Motor neuron (in vitro differentiated cells): ENCODE results near the gene PRG3. TPM values are rescaled to one million over a fixed set of nuclear protein-coding genes. Genes with fewer than 3 reads are reported as not detected.

Experiments
- ATAC-seq, 8 experiments: fragments of 200-7000 bp; cut with Tn5 transposase; replicated peaks in 6 of 8; 2 replicates each; pipeline ENCODE4 v1.8.0; 2021; ENCODE audit warnings: mild to moderate bottlenecking in 8 of 8, moderate library complexity in 8 of 8
- H3K27ac ChIP-seq, 2 donors: fragments of 250-450 bp; sonication (Bioruptor Pico); 2 replicates each; pipeline ENCODE4 v1.9.0; 2021; ENCODE audit warnings: antibody characterized with exemption in 2 of 2, mild to moderate bottlenecking in 2 of 2, moderate library complexity in 1 of 2
- H3K4me1 ChIP-seq, 2 donors: fragments of 250-450 bp; sonication (Bioruptor Pico); replicated peaks in 1 of 2; 2 replicates each; pipeline ENCODE4 v1.6.1; 2021; ENCODE audit warnings: antibody characterized with exemption in 2 of 2, mild to moderate bottlenecking in 2 of 2, moderate library complexity in 1 of 2
- H3K4me3 ChIP-seq, 5 donors: fragments of 250-450 bp; sonication (Bioruptor Pico); 2 replicates each; pipeline ENCODE4 v1.9.0; 2021; ENCODE audit warnings: antibody characterized with exemption in 5 of 5, mild to moderate bottlenecking in 5 of 5, moderate library complexity in 4 of 5
- WGBS, 10 experiments: fragments of 450-650 bp; shearing (Covaris generic); methylation state at CpG; one replicate each; pipeline ENCODE4 v1.0.0; 2022; 5-methylcytosine and 5-hydroxymethylcytosine counted together
- in situ Hi-C, 9 experiments: fragments of 400-800 bp; cut with MboI; loops; one replicate each; pipeline ENCODE4 v1.15.0; 2021; ENCODE audit warnings: low sequenced_read_pairs in 9 of 9, low pct_unique_long_range_greater_than_20kb in 2 of 9; ENCODE audit not compliant: unreplicated experiment in 9 of 9
- total RNA-seq, 8 experiments: library from RNA; unstranded; fragments of 300-600 nt; gene quantifications; 2 replicates each; pipeline versions ENCODE4 v1.2.3 to v1.2.4, GENCODE V29; 2022

Gene PRG3
- total RNA-seq, 8 experiments from 2014 or later = not detected

- in situ Hi-C loops = loop anchor here in 2 of 9 experiments (25.0 kb wide), 2 partner anchors 128 to 178 kb away; partner anchors contain the start of genes SMTNL1 (in 1 of the 2) and TIMM10 (in 1 of the 2)
- 10 to 92% (median 53%) methylated on average over 2 to 3 of the region's 5 CpGs; no CpG with 5 or more reads in 5 of the 10 experiments for WGBS, 10 experiments
- Histone ChIP-seq H3K4me3 (no peak overlapping the region), H3K4me1 (peaks cover 0 to 2% of the 10 kb centered on the region in 2 donors), H3K27ac (no peak overlapping the region)
- no peak for ATAC-seq
Observed at GRCh38 chr11:57359396-57359795, 21.6 kb downstream of the PRG3 start.

- in situ Hi-C loops = loop anchor here in 2 of 9 experiments (25.0 kb wide), 2 partner anchors 128 to 178 kb away; partner anchors contain the start of genes SMTNL1 (in 1 of the 2) and TIMM10 (in 1 of the 2)
- no peak for ATAC-seq
- WGBS, 10 experiments = 0 to 100% (median 66%) methylated on average over 1 to 4 of the region's 9 CpGs; no CpG with 5 or more reads in 5 of the 10 experiments
- H3K4me1 ChIP-seq = peaks cover 0 to 2% of the 10 kb centered on the region in 2 donors
- no peak overlapping the region for H3K27ac ChIP-seq
- no peak overlapping the region for H3K4me3 ChIP-seq
Observed at GRCh38 chr11:57358991-57359390, 22.0 kb downstream of the PRG3 start.

- Histone ChIP-seq H3K4me3 (no peak overlapping the region), H3K27ac (no peak overlapping the region), H3K4me1 (peaks cover under 1 to 3% of the 10 kb centered on the region in 2 donors)
- peak in 2 of 8 experiments; percentile 48 to 59 for ATAC-seq
- 40 to 100% (median 73%) methylated on average over 1 to 7 of the region's 9 CpGs; no CpG with 5 or more reads in 4 of the 10 experiments for WGBS, 10 experiments
- in situ Hi-C loops = loop anchor here in 2 of 9 experiments (25.0 kb wide), 2 partner anchors 129 to 179 kb away; partner anchors contain the start of genes SMTNL1 (in 1 of the 2) and TIMM10 (in 1 of the 2)
Observed at GRCh38 chr11:57358543-57358961, 22.4 kb downstream of the PRG3 start.

GRCh38 chr11:57357856-57358255 is 23.1 kb downstream of the PRG3 start:
- no peak for ATAC-seq
- in situ Hi-C loops = loop anchor here in 2 of 9 experiments (25.0 kb wide), 2 partner anchors 129 to 179 kb away; partner anchors contain the start of genes SMTNL1 (in 1 of the 2) and TIMM10 (in 1 of the 2)
- WGBS, 10 experiments = 15 to 94% (median 67%) methylated on average over 2 to 6 of the region's 6 CpGs; no CpG with 5 or more reads in 1 of the 10 experiments

GRCh38 chr11:57357310-57357709 is 23.6 kb downstream of the PRG3 start:
- H3K27ac ChIP-seq = no peak overlapping the region
- WGBS, 10 experiments = 0 to 100% (median 88%) methylated on average over 1 to 3 of the region's 3 CpGs
- in situ Hi-C loops = loop anchor here in 2 of 9 experiments (25.0 kb wide), 2 partner anchors 130 to 180 kb away; partner anchors contain the start of genes SMTNL1 (in 1 of the 2) and TIMM10 (in 1 of the 2)
- no peak overlapping the region for H3K4me3 ChIP-seq
- ATAC-seq = no peak
- H3K4me1 ChIP-seq = peaks cover 5 to 11% of the 10 kb centered on the region in 2 donors

More at GRCh38 chr11:57357856-57358255, 23.1 kb downstream of the PRG3 start:
- Histone ChIP-seq H3K4me1 (peaks cover 5 to 10% of the 10 kb centered on the region in 2 donors), H3K27ac (no peak overlapping the region), H3K4me3 (no peak overlapping the region)

- no peak overlapping the region for H3K4me3 ChIP-seq
- WGBS, 10 experiments = 10 to 98% (median 75%) methylated on average over 2 to 9 of the region's 9 CpGs; no CpG with 5 or more reads in 1 of the 10 experiments
Observed at GRCh38 chr11:57356268-57356667, 24.7 kb downstream of the PRG3 start.

GRCh38 chr11:57354699-57355098 is 26.3 kb downstream of the PRG3 start:
- peaks cover 5 to 12% of the 10 kb centered on the region in 2 donors for H3K4me1 ChIP-seq
- no peak for ATAC-seq
- 50 to 100% (median 100%) methylated on average over 1 to 5 of the region's 6 CpGs; no CpG with 5 or more reads in 5 of the 10 experiments for WGBS, 10 experiments
- in situ Hi-C loops = loop anchor here in 2 of 9 experiments (25.0 kb wide), 2 partner anchors 133 to 183 kb away; partner anchors contain the start of genes SMTNL1 (in 1 of the 2) and TIMM10 (in 1 of the 2)
- H3K27ac ChIP-seq = no peak overlapping the region
- H3K4me3 ChIP-seq = no peak overlapping the region

More at GRCh38 chr11:57356268-57356667, 24.7 kb downstream of the PRG3 start:
- H3K27ac ChIP-seq = no peak overlapping the region
- peaks cover 5 to 11% of the 10 kb centered on the region in 2 donors for H3K4me1 ChIP-seq
- in situ Hi-C loops = loop anchor here in 2 of 9 experiments (25.0 kb wide), 2 partner anchors 131 to 181 kb away; partner anchors contain the start of genes SMTNL1 (in 1 of the 2) and TIMM10 (in 1 of the 2)
- no peak for ATAC-seq

- Histone ChIP-seq H3K27ac (no peak overlapping the region), H3K4me3 (no peak overlapping the region), H3K4me1 (peaks cover 5 to 18% of the 10 kb centered on the region in 2 donors)
- no peak for ATAC-seq
- in situ Hi-C loops = loop anchor here in 2 of 9 experiments (25.0 kb wide), 2 partner anchors 133 to 183 kb away; partner anchors contain the start of genes SMTNL1 (in 1 of the 2) and TIMM10 (in 1 of the 2)
- 40 to 70% (median 67%) methylated on average over 1 to 4 of the region's 4 CpGs; no CpG with 5 or more reads in 4 of the 10 experiments for WGBS, 10 experiments
Observed at GRCh38 chr11:57353852-57354251, 27.1 kb downstream of the PRG3 start.

- Histone ChIP-seq H3K27ac (no peak overlapping the region), H3K4me3 (no peak overlapping the region), H3K4me1 (peaks cover 5 to 17% of the 10 kb centered on the region in 2 donors)
- WGBS, 10 experiments = 0 to 63% (median 11%) methylated on average over 1 to 4 of the region's 4 CpGs; no CpG with 5 or more reads in 4 of the 10 experiments
- in situ Hi-C loops = loop anchor here in 2 of 9 experiments (25.0 kb wide), 2 partner anchors 134 to 184 kb away; partner anchors contain the start of genes SMTNL1 (in 1 of the 2) and TIMM10 (in 1 of the 2)
- peak in 2 of 8 experiments; percentile 4 to 18 for ATAC-seq
Observed at GRCh38 chr11:57353446-57353845, 27.5 kb downstream of the PRG3 start.

- H3K27ac ChIP-seq = no peak overlapping the region
- 22 to 69% (median 50%) methylated on average over 1 to 4 of the region's 5 CpGs; no CpG with 5 or more reads in 3 of the 10 experiments for WGBS, 10 experiments
- H3K4me1 ChIP-seq = peaks cover 5 to 17% of the 10 kb centered on the region in 2 donors
- H3K4me3 ChIP-seq = no peak overlapping the region
- no peak for ATAC-seq
- in situ Hi-C loops = loop anchor here in 2 of 9 experiments (25.0 kb wide), 2 partner anchors 134 to 184 kb away; partner anchors contain the start of genes SMTNL1 (in 1 of the 2) and TIMM10 (in 1 of the 2)
Observed at GRCh38 chr11:57353036-57353435, 27.9 kb downstream of the PRG3 start.

- Histone ChIP-seq H3K4me3 (no peak overlapping the region), H3K27ac (no peak overlapping the region), H3K4me1 (peaks cover 11 to 25% of the 10 kb centered on the region in 2 donors)
- ATAC-seq = peak; percentile 68 to 89 (median 78)
- in situ Hi-C loops = loop anchor here in 4 of 9 experiments (25.0 kb wide), 4 partner anchors 113 to 188 kb away; partner anchors contain the start of genes RTN4RL2 (in 1 of the 4), SLC43A1 (in 1 of the 4), SMTNL1 (in 1 of the 4) and TIMM10 (in 1 of the 4)
- 23 to 60% (median 40%) methylated on average over 1 to 10 of the region's 31 CpGs; no CpG with 5 or more reads in 3 of the 10 experiments for WGBS, 10 experiments
Observed at GRCh38 chr11:57349491-57350274, 31.3 kb downstream of the PRG3 start.
